ENCODE data around the gene POPDC3.
"Not testable (repeated sequence)": the region's sequence is repeated elsewhere in the genome, so short reads cannot be mapped to it uniquely, and the experiment has no call there.

The POPDC3 gene

DNA sequence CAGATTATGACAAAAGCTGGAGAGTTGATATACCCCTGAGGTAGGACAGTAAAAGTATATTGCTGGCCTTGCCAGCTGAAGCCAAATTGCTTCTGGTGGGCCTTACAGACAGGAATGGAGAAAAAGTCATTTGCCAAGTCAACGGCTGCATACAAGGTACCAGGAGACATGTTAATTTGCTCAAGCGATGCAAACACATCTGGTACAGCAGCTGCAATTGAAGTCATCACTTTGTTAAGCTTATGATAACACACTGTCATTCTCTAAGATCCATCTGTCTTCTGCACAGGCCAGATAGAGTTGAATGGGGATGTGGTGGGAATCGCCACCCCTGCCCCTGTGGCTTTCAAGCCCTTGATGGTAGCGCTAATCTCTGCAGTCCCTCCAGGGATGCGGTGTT lies 40.4 kb upstream of the POPDC3 start:
- DNase-seq (ENCODE audit: low spot score) (no peak), ATAC-seq (ENCODE audit: low read depth) (no peak)
- Histone ChIP-seq H3K27ac (ENCODE audit: poor library complexity, severe bottlenecking) (no peak overlapping the region), H3K9me3 (ENCODE audit: severe bottlenecking) (no peaks in the 10 kb centered on the region), H3K36me3 (ENCODE audit: low read depth) (no peaks in the 10 kb centered on the region), H3K4me3 (ENCODE audit: severe bottlenecking) (no peak overlapping the region), H3K27me3 (ENCODE audit: insufficient read depth, poor library complexity, severe bottlenecking) (no peaks in the 10 kb centered on the region), H3K4me1 (ENCODE audit: insufficient read depth, poor library complexity, severe bottlenecking) (no peaks in the 10 kb centered on the region)
- TF ChIP-seq, protein P1, sequence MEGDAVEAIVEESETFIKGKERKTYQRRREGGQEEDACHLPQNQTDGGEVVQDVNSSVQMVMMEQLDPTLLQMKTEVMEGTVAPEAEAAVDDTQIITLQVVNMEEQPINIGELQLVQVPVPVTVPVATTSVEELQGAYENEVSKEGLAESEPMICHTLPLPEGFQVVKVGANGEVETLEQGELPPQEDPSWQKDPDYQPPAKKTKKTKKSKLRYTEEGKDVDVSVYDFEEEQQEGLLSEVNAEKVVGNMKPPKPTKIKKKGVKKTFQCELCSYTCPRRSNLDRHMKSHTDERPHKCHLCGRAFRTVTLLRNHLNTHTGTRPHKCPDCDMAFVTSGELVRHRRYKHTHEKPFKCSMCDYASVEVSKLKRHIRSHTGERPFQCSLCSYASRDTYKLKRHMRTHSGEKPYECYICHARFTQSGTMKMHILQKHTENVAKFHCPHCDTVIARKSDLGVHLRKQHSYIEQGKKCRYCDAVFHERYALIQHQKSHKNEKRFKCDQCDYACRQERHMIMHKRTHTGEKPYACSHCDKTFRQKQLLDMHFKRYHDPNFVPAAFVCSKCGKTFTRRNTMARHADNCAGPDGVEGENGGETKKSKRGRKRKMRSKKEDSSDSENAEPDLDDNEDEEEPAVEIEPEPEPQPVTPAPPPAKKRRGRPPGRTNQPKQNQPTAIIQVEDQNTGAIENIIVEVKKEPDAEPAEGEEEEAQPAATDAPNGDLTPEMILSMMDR (IDR thresholded peaks at IDR 0.05; ENCODE audit: poor library complexity, severe bottlenecking) = no peak

DNA sequence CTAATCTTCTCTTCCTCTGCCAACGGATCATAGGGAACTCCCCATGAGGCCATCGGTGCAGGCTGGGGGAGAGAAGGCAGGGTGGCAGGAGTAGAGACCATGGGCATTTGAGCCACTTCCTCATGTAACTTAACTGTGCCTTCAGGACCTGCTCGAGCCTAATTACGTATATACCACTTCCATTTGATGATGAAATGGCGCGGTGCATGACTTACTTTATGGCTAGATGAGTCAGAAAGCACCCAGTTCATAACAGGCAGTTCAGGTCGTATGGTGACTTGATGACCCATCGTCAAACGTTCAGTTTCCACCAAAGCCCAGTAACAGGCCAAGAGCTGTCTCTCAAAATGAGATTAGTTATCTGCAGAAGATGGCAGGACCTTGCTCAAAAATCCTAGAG lies 39.4 kb upstream of the POPDC3 start:
- not testable (repeated sequence) for ATAC-seq (ENCODE audit: low read depth); DNase-seq (ENCODE audit: low spot score); H3K9me3 ChIP-seq (ENCODE audit: severe bottlenecking); H3K27ac ChIP-seq (ENCODE audit: poor library complexity, severe bottlenecking); H3K4me1 ChIP-seq (ENCODE audit: insufficient read depth, poor library complexity, severe bottlenecking); H3K27me3 ChIP-seq (ENCODE audit: insufficient read depth, poor library complexity, severe bottlenecking); H3K36me3 ChIP-seq (ENCODE audit: low read depth); H3K4me3 ChIP-seq (ENCODE audit: severe bottlenecking)

DNA sequence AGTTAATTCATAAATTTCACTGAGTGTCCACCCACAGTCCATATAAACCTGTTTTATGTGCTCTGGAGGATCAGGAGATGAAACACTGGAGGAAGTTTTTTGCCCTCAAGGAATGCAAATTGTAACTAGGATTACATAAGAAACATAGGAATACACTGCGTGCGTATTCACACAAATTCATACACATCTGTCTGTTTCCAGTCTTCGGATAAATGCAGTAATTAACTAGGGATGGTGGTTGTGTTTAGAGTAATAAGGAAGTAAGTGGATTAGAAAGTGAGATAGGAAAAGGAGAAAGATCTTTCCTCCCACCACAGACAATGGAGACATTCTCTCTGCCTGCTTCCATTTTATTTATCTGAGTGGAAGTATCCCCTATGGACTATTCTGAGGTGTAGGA lies 35.7 kb upstream of the POPDC3 start:
- ATAC-seq (ENCODE audit: low read depth) = no peak
- H3K4me1 ChIP-seq (ENCODE audit: insufficient read depth, poor library complexity, severe bottlenecking) = peaks cover 15% of the 10 kb centered on the region
- no peaks in the 10 kb centered on the region for H3K9me3 ChIP-seq (ENCODE audit: severe bottlenecking)
- no peaks in the 10 kb centered on the region for H3K36me3 ChIP-seq (ENCODE audit: low read depth)
- DNase-seq (ENCODE audit: low spot score) = no peak
- TF ChIP-seq, protein P1 (IDR thresholded peaks at IDR 0.05; ENCODE audit: poor library complexity, severe bottlenecking) = no peak
- H3K4me3 ChIP-seq (ENCODE audit: severe bottlenecking) = no peak overlapping the region
- H3K27me3 ChIP-seq (ENCODE audit: insufficient read depth, poor library complexity, severe bottlenecking) = no peaks in the 10 kb centered on the region
- H3K27ac ChIP-seq (ENCODE audit: poor library complexity, severe bottlenecking) = no peak overlapping the region

DNA sequence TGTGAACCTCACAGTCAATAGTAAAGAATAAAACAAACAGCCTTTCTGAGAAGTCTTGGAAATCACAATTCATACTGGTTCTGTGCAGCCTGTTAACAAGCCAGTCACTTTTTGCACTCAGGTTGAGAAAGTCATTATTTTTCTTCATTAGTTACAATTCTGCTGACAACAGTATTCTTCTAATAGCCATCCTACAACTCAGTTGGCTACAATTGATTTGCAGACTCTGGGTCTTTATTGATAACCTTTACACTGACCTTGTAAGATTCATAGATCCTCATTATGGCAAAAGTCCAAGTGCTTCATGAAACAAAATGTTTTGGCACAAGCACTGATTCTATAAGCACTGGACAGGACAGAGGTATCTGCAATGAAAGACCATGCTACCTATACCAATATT lies 34.9 kb upstream of the POPDC3 start:
- Histone ChIP-seq H3K4me1 (ENCODE audit: insufficient read depth, poor library complexity, severe bottlenecking) (peaks cover 23% of the 10 kb centered on the region), H3K27ac (ENCODE audit: poor library complexity, severe bottlenecking) (no peak overlapping the region), H3K4me3 (ENCODE audit: severe bottlenecking) (no peak overlapping the region), H3K36me3 (ENCODE audit: low read depth) (no peaks in the 10 kb centered on the region), H3K9me3 (ENCODE audit: severe bottlenecking) (no peaks in the 10 kb centered on the region), H3K27me3 (ENCODE audit: insufficient read depth, poor library complexity, severe bottlenecking) (no peaks in the 10 kb centered on the region)
- TF ChIP-seq, protein P1 (IDR thresholded peaks at IDR 0.05; ENCODE audit: poor library complexity, severe bottlenecking) = no peak
- no peak for ATAC-seq (ENCODE audit: low read depth)
- DNase-seq (ENCODE audit: low spot score) = no peak

DNA sequence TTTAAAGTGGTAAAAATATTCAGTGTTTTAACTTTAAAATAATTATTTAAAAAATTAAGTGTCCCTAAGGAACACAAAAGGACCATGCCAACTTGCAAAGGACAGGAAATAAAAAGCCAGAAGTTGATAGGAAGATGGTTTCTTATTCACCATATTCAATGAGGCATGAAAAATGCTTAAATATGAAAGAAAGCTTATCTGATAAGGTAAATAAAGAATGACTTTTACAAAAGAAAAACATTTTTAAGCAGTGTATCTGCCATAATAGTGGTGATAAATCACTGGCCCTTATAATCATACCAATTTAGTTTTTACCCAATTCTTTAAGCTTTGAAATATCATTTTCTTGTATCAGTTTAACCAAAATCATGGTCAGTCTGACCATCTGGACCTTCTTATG lies 33.5 kb upstream of the POPDC3 start:
- ATAC-seq (ENCODE audit: low read depth) (no peak), DNase-seq (ENCODE audit: low spot score) (no peak)
- Histone ChIP-seq H3K4me3 (ENCODE audit: severe bottlenecking) (no peak overlapping the region), H3K27me3 (ENCODE audit: insufficient read depth, poor library complexity, severe bottlenecking) (no peaks in the 10 kb centered on the region), H3K4me1 (ENCODE audit: insufficient read depth, poor library complexity, severe bottlenecking) (peaks cover 31% of the 10 kb centered on the region), H3K36me3 (ENCODE audit: low read depth) (no peaks in the 10 kb centered on the region), H3K9me3 (ENCODE audit: severe bottlenecking) (no peaks in the 10 kb centered on the region), H3K27ac (ENCODE audit: poor library complexity, severe bottlenecking) (no peak overlapping the region)
- TF ChIP-seq, protein P1 (IDR thresholded peaks at IDR 0.05; ENCODE audit: poor library complexity, severe bottlenecking) = no peak
